Liver (tissue), 3 donors: ENCODE measurements around the gene OBP2A.

Source experiments
- CTCF ChIP-seq: fragments of 150-350 bp; IDR thresholded peaks from 2 replicates; pipeline ENCODE4 v1.5.1; 2017; ENCODE audit warnings: improper control_type of control experiment, low read depth, low read length; ENCODE audit not compliant: missing input control
- GABPA ChIP-seq, 2 donors: IDR thresholded peaks in 1 of 2; conservative IDR thresholded peaks in 1 of 2; 2 replicates each; pipeline ENCODE4 v1.6.1; 2016; ENCODE audit warnings: antibody characterized with exemption in 2 of 2, mild to moderate bottlenecking in 1 of 2, moderate library complexity in 1 of 2
- NR2F2 ChIP-seq: IDR thresholded peaks from 2 replicates; pipeline ENCODE4 v1.6.1; 2016; ENCODE audit warnings: antibody characterized with exemption
- YY1 ChIP-seq: IDR thresholded peaks from 2 replicates; pipeline ENCODE4 v1.6.1; 2016; ENCODE audit warnings: antibody characterized with exemption, mild to moderate bottlenecking
- donor health status: healthy.
- donor health status: healthy.

GRCh38 chr9:135533113-135533512 lies 12.8 kb upstream of the OBP2A start:
- no peak for TF ChIP-seq GABPA (IDR thresholded peaks at IDR 0.05 in 1 of 2, conservative IDR thresholded peaks at IDR 0.05 in 1 of 2)
- no peak for TF ChIP-seq CTCF
- TF ChIP-seq NR2F2 = no peak
- TF ChIP-seq YY1 = no peak
